DND-41 (cell line): ENCODE measurements around the gene PPP1R17.

Experiments
- ATAC-seq: fragments of 200-7000 bp; cut with Tn5 transposase; 3 replicates; pipeline ENCODE4 v1.9.1; 2021; ENCODE audit warnings: low read depth; ENCODE audit not compliant: insufficient read depth
- DNase-seq: peaks from one replicate; pipeline ENCODE4 v3.0.0-alpha.2; 2020
- H2AFZ ChIP-seq: 2 replicates; pipeline ENCODE4 v1.6.0; 2012; ENCODE audit warnings: low read depth, low read length
- H3K27ac ChIP-seq: 2 replicates; pipeline ENCODE4 v1.5.1; 2012; ENCODE audit warnings: low read length, inconsistent platforms
- H3K27me3 ChIP-seq: fragments of 200-600 bp; sonication (generic); 2 replicates; pipeline ENCODE4 v1.6.0; 2012; ENCODE audit warnings: low read length, mild to moderate bottlenecking, inconsistent platforms; ENCODE audit not compliant: insufficient read depth, poor library complexity
- H3K36me3 ChIP-seq: 2 replicates; pipeline ENCODE4 v1.5.1; 2012; ENCODE audit warnings: low read length, inconsistent platforms; ENCODE audit not compliant: insufficient read depth
- H3K4me1 ChIP-seq: 2 replicates; pipeline ENCODE4 v1.5.1; 2012; ENCODE audit warnings: mild to moderate bottlenecking, low read length; ENCODE audit not compliant: insufficient read depth
- H3K4me2 ChIP-seq: 2 replicates; pipeline ENCODE4 v1.6.0; 2012; ENCODE audit warnings: mild to moderate bottlenecking, moderate library complexity, low read length, inconsistent platforms; ENCODE audit not compliant: insufficient read depth
- H3K4me3 ChIP-seq, 2 experiments: fragments of 200-600 bp in 1 of 2; shearing (Covaris generic) in 1 of 2; 2 replicates each; pipeline ENCODE4 v1.5.1; 2012 to 2016; ENCODE audit warnings: inconsistent platforms in 2 of 2, low read length in 2 of 2, mild to moderate bottlenecking in 2 of 2, low read depth in 1 of 2, moderate library complexity in 1 of 2
- H3K79me2 ChIP-seq: 2 replicates; pipeline ENCODE4 v1.6.0; 2012; ENCODE audit warnings: low read length, inconsistent platforms; ENCODE audit not compliant: insufficient read depth
- H3K9ac ChIP-seq: 2 replicates; pipeline ENCODE4 v1.6.0; 2012; ENCODE audit warnings: low read depth, mild to moderate bottlenecking, inconsistent platforms, low read length, moderate library complexity
- H3K9me3 ChIP-seq: 2 replicates; pipeline ENCODE4 v1.5.1; 2012; ENCODE audit warnings: low read length, moderate library complexity, mild to moderate bottlenecking, inconsistent platforms; ENCODE audit not compliant: insufficient read depth, severe bottlenecking
- H4K20me1 ChIP-seq: 2 replicates; pipeline ENCODE4 v1.6.0; 2012; ENCODE audit warnings: low read length; ENCODE audit not compliant: insufficient read depth
- CTCF ChIP-seq: IDR thresholded peaks from 2 replicates; pipeline ENCODE4 v1.5.1; 2012; ENCODE audit warnings: borderline replicate concordance, low read length, moderate library complexity, mild to moderate bottlenecking; ENCODE audit not compliant: poor library complexity, severe bottlenecking; ENCODE audit errors: extremely low read depth
- EZH2 ChIP-seq: IDR thresholded peaks from 3 replicates; pipeline ENCODE4 v1.6.1; 2012; ENCODE audit warnings: borderline replicate concordance, low read depth, mild to moderate bottlenecking, moderate library complexity, low read length, inconsistent platforms; ENCODE audit not compliant: severe bottlenecking

The PPP1R17 gene

GRCh38 chr7:31690935-31691334 is 3.9 kb downstream of the PPP1R17 start:
- no peak overlapping the region for H3K4me2 ChIP-seq
- ATAC-seq = no peak
- DNase-seq = no peak
- TF ChIP-seq CTCF (no peak), EZH2 (no peak)
- H4K20me1 ChIP-seq = no peaks in the 10 kb centered on the region
- H3K79me2 ChIP-seq = no peaks in the 10 kb centered on the region
- no peaks in the 10 kb centered on the region for H3K4me1 ChIP-seq
- H3K27ac ChIP-seq = no peak overlapping the region
- no peak overlapping the region for H2AFZ ChIP-seq
- no peak overlapping the region for H3K9ac ChIP-seq
- H3K9me3 ChIP-seq = no peaks in the 10 kb centered on the region
- no peak overlapping the region for H3K4me3 ChIP-seq
- peaks cover 11% of the 10 kb centered on the region for H3K27me3 ChIP-seq
- no peaks in the 10 kb centered on the region for H3K36me3 ChIP-seq

GRCh38 chr7:31692451-31692850 is 5.4 kb downstream of the PPP1R17 start:
- Histone ChIP-seq H3K9ac (no peak overlapping the region), H3K4me3 (no peak overlapping the region), H4K20me1 (no peaks in the 10 kb centered on the region), H3K27me3 (peaks cover 18% of the 10 kb centered on the region), H3K27ac (no peak overlapping the region), H3K79me2 (no peaks in the 10 kb centered on the region), H3K4me1 (no peaks in the 10 kb centered on the region), H3K36me3 (no peaks in the 10 kb centered on the region), H3K9me3 (no peaks in the 10 kb centered on the region), H2AFZ (no peak overlapping the region), H3K4me2 (no peak overlapping the region)
- DNase-seq = no peak
- TF ChIP-seq CTCF = no peak
- no peak for TF ChIP-seq EZH2
- no peak for ATAC-seq

GRCh38 chr7:31692871-31693270 is 5.9 kb downstream of the PPP1R17 start:
- H3K4me1 ChIP-seq = no peaks in the 10 kb centered on the region
- H3K27me3 ChIP-seq = peaks cover 18% of the 10 kb centered on the region
- no peak for ATAC-seq

More at GRCh38 chr7:31692871-31693270, 5.9 kb downstream of the PPP1R17 start:
- Histone ChIP-seq H3K27ac (no peak overlapping the region), H3K4me2 (no peak overlapping the region), H3K79me2 (no peaks in the 10 kb centered on the region), H3K9ac (no peak overlapping the region), H4K20me1 (no peaks in the 10 kb centered on the region), H3K4me3 (no peak overlapping the region), H3K36me3 (no peaks in the 10 kb centered on the region), H3K9me3 (no peaks in the 10 kb centered on the region), H2AFZ (no peak overlapping the region)
- TF ChIP-seq EZH2 = no peak
- TF ChIP-seq CTCF = no peak
- no peak for DNase-seq
